ENCODE results near the gene LSMEM2.

Gene LSMEM2

DNA sequence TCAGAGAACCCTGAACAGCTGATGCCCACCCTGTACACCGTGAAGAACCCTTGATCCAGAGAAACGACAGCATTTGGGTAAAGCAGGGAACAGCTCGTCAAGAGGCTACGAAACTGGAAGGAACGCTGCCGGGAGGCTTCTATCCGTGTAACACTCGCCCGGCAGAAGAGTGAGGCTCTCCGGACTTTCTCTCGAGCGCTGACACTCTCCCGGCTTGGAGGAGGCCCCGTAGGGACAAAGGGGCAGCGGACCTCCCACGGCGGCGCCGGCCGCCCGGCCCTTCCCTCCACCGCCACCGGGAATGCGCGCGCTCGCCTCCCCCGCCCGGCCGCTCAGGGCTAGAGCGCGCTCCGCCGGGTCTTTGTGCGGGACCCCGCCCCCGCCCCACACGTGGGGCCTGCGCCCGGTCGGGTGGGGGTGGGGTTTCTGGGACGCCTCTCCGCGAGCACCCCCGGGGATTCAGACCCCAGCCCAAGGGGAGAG lies 42.0 kb downstream of the LSMEM2 start:
- in situ Hi-C loops (cut with MboI; ENCODE audit: low sequenced_read_pairs), result no loop called here

DNA sequence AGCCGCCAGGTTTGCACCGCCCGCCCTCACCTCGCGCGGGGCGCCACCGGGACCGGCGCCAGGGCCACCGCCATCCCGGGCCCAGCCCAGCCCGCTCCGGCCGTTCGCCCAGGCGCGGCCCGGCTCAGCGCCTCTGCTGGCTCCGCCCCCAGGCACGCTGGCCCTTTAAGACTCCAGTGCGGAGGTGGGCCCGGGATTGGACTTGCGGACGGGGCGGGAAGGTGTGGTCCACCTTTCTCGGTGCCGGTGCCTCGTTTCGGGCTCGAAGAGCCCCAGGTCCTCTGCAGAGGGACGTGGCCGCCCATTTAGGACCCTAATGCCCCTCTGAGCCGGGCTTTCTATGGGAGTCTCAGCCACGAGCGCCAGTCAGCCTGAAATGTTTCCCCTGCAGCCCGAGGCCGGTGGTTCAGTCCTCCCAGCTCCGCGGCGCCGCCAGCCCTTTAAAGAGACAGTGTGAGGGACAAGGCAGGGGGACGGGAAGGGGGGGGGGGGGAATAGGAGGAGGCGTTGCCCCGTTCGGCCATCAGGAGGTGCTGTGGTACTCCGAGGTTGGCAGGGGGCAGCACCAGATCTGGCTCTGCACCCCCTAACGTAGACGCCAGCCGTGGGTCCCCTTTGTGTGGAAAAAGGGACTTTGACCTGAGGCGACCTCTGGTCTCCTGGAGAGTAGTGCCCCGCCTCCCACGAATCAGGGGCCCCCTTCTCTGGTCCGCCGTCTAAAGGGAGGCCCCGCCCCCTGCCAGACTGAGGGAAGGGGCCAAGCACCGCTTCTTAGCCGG lies 42.6 kb downstream of the LSMEM2 start:
- in situ Hi-C loops (cut with MboI; ENCODE audit: low sequenced_read_pairs), result no loop called here

DNA sequence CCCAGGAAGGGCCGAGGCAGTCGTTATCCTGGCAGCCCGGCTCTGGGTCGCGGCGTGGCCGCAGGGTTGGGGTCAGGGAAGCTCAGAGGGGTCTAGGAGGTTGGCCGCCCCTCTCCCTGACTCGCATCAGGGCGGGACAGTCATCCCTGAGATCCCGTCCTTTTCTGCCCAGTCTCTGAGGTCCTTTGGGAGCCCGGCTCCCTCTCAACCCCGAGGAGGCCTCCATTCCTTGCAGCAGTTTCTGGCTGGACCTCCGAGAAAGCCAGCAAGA lies 43.2 kb downstream of the LSMEM2 start:
- in situ Hi-C loops (cut with MboI; ENCODE audit: low sequenced_read_pairs), result no loop called here

DNA sequence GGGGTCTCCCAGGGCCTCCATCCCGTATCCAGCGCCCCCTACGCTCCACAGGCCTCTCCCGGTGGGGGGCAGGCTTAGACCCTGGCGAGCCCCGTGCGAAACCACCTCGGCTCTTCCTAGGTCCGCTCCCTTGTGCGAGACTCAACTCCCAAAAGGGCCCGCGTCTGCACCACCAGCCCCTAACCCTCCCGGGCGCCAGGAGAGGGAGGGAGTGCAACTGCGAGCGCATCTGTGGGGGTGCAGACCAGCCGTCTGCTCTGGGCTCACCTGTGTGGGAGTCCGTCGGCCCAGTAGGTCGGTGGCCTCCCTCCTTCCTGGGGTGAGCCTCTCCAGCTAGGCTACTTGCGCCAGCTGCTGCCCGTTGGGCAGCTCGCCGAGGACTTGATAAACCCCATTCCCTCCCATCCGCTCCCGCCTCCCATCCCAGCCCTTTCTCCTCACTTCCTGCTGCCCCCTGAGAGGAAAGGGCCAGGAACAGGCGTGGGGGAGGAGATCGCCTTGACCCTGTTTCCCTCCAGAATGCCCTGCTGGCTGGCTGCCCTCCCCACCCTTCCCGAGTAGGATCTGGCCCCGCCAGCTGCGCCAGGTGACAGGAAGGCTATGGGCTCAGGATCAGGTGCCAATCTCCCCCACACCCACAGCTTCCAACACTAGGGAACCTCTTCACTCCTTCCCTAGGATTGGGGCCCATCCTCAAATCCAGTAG lies 43.7 kb downstream of the LSMEM2 start, which contains the start of gene HYAL2:
TSS of gene HYAL2 (minus strand) at position 360 of the 706 bp plus-strand sequence. CDS start 2,256 bp downstream, outside the sequence.
- in situ Hi-C loops (cut with MboI; ENCODE audit: low sequenced_read_pairs), result no loop called here

DNA sequence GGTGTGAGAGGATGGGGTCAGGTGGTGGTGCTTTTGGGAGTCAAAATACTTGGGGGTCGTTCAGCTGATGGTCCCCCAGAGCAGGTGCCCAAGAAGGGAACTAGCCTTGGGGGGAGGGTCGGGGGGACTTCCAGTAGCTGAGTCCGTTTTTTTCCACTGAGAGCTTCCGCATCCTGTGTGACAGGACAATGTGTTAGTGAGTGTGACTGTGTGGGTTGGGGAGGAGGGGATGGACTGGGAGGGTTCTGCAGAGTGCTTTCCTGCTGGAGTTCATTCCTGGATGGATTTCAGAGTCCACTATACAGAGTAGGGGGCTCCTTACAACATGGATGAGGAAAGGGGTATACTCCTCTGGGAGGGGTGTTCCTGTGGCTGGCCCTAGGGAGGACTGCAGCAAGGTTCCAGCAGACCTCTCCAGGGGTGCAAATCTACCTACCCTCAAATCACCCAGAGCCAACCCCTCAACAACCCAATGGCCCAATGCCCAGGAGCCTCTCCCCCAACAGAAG lies 44.3 kb downstream of the LSMEM2 start:
- in situ Hi-C loops (cut with MboI; ENCODE audit: low sequenced_read_pairs), result no loop called here

DNA sequence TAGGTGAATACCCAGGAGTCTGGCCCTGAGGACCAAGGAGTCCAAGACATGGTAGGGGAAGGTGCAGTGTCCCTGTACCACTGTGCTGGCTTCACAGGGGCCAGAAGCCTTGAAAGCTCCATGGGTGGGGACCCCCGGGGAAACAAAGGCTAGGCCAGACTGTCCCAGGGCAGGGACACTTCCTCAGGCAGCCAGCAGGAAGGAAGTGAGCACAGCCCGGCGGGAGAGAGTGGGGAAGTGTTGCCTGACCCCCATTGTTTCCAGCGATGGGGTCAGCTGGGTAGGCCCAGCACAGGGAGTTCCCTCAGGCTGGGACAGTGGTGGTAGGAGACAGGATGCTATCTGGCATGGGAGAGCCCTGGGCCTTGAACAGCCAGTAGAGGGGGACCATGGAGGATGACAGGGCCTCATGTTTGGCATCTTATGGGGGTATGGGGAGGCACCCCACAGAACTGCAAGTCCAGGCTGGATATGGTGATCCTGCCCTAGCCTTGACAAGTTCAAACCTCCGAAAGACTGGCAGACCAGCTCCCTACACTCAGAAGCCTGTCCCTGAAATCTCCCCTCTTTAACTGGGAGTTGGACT lies 44.8 kb downstream of the LSMEM2 start:
- in situ Hi-C loops (cut with MboI; ENCODE audit: low sequenced_read_pairs), result no loop called here

DNA sequence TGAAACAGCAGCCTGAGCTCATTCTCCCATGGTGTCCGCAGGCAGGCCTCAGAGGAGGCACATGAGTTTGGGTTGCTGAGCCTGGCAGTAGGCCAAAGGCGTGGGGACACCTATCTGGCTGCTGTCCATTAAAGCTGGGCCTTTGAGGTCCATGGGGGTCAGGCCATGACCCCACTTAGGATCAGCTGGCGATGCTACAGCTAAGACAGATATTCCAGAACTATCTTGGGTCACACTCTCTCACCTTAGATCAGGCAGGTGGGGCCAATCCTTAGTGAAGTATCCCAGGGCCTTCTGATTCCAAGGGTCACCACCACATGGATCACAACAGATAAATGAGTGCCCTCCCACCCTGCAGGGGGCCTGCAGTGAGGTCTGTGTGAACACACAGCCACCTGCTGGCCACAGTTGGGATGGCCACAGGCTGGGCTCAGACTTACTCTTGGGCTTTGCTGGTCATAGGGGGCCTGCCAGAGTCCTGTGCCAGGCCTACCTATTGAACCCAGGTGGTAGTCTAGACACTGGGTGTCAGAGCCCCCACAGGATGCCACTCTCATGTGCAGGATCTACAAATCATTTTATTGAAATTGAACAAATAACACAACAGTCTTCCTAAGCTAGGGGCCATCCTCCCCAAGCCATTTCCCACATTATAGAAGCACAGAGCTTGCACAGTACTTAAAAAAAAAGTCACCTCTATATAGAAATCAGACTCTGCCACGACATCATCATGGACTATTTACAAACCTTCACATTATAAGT lies 45.6 kb downstream of the LSMEM2 start:
- in situ Hi-C loops (cut with MboI; ENCODE audit: low sequenced_read_pairs), result no loop called here

DNA sequence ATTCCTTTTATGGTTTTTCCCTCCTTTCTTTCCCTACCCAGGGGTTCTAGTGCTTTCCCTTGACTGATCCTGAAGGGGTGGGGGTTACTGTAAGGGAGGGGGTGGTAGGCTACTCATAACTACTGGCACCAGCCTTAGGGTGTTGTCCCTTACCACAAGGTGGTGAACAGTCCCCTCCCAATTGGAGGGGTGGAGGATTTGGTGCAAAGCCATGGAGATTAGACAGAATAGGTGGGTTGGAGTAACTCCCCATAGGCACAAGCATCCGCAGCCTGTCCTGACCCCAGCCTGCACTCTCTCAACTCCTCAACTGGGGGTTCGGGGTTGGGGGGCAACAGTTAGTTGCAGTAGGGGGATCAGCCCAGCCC lies 46.2 kb downstream of the LSMEM2 start:
- in situ Hi-C loops (cut with MboI; ENCODE audit: low sequenced_read_pairs), result no loop called here

DNA sequence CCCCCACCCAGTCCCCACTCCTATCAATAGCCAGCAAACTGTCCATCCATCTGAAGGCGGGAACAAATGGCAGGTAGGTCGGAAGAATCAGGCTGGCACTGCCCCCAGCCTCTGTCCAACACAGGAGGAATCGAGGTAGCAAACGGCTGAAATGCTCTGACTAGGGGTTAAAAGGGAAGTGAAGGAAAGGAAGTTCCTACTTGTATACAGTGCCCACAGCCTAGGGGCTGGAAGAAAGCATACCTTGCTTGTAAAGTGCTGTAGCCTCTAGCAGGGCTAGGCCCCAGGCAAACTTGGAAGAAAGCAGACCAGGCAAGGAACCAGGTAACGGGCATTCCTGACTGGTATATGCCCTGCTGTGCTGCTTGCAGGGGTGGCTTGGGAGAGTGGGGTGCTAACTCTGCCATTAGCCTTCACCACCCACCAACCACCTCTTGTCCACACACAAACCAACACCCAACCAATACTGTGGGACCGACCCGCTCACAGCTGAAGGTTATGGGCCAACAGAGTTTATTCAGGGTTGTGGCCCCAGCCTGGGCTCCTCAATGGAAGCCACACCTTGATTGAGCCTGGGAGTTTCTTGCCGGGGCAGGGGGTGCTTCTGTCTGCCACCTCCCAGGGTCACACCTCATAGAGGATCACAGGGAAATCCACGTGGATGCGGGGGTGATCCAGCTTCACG lies 46.8 kb downstream of the LSMEM2 start:
- in situ Hi-C loops (cut with MboI; ENCODE audit: low sequenced_read_pairs), result no loop called here

DNA sequence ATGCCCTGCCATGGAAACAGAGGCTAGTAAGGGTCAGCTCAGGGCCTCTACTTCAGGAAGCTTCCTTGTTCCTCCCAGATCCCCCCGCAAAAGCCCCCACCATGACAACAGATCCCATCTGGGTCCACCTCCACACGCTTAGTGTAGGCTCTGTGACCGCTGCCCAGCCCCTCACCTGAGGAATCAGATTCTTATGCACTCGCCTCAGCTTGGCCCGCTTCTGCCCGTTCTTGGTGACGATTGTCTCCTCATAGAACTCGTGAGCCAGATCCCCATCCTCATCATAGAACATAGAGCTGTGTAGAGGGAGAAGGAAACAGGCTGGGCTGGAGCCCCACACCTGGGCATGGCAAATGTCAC lies 47.3 kb downstream of the LSMEM2 start:
- in situ Hi-C loops (cut with MboI; ENCODE audit: low sequenced_read_pairs), result no loop called here

DNA sequence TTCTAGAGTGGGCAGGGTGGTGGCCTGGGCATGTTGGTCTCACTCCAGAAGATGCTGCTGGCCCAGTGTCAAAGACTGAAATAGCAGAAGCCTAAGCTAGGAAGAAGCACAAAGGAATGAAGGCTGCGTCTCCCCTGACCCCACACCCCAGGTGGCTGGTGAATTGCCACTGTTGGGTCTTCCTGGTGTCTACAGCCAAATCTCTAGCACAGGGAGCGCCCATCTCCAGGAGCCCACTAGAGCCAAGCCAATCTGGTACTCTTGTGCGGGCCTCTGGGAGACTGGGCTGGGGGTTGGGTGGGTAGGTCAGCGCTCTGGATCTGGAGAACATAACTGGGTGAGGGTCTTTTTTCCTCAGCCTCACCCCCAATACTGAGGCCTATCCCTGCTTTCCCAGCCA lies 48.2 kb downstream of the LSMEM2 start:
- in situ Hi-C loops (cut with MboI; ENCODE audit: low sequenced_read_pairs), result no loop called here

DNA sequence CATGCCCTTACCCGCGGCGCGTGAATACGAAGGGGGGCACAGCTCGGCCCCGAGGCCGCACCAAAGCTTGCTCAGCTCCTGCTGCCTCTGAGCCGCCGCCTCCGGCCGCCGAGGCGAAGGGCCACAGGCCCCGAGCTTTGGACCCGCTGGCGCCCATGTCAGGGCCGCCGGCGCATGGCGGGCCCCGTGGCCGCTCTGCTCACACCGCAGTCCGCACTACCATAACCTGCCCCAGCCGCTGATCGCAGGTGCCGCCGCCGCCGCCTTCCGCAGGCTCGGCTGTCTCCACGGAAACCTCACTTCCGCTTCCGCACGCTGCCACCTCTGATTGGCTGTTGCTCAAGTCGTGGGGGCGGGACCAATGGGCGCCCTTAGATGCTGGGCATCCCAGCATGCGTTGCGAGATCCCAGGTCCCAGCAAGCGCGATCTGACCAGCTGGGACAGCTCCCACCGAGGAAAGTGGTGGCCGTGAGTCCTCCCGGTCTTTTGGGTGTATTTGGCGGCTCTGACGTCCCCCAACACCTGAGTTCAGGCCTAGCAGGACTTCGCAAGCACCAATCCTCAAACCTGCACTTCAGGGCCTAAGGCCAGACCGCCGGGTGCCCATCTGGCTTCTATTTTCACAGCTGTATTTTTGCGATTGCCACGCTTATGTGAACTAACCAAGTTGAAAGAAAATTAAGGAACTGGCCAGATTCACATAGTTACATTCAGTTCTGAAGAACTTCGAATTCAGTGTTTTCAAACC lies 49.2 kb downstream of the LSMEM2 start, which contains the start of gene TUSC2:
TSS of gene TUSC2 (minus strand) at position 281 of the 749 bp plus-strand sequence. CDS start at position 157, 124 bp downstream.
- in situ Hi-C loops (cut with MboI; ENCODE audit: low sequenced_read_pairs), result no loop called here

DNA sequence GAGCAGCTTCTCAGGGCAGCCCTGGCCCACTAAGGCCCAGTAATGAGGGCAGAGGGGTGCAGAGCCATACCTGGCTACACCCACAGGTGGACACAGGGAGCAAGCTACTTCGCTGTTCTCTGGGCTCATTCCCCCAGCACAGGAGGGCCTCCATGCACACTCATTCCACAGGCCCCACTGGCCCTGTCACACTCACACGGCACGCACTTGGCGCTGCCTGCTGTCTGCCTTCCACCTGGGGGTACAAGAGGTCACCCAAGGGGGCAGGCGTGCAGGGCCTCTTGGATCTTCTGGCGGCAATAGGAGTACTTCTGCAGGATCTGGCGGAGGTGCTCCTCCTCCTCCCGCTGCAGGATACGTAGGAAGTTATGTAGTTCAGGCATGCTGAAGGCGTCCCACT lies 51.4 kb downstream of the LSMEM2 start:
- in situ Hi-C loops (cut with MboI; ENCODE audit: low sequenced_read_pairs), result no loop called here

DNA sequence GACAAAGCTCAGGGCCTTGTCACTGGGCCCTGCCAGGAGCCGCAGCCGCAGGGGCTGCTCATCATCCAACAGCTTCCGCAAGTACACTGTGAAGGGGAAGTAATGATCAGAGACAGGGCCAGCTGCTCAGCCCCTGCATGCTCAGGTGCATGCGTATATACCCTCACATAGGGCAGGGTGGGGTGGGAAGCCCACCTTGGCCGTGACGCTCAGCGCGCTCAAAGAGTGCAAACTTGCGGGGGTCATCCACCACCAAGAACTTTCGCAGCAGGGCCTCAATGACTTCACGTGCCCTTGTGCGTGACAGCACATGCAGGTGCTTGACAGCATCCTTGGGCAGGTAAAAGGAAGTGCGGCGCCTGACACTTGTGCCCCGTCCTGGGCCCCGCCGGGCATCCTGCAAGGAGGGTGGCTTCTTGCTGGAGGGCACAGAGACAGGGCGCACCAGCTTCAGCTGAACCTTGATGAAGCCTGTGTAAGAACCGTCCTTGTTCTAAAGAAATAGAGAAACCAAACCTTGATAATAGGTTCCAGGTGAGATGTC lies 52.5 kb downstream of the LSMEM2 start:
- in situ Hi-C loops (cut with MboI; ENCODE audit: low sequenced_read_pairs), result no loop called here

DNA sequence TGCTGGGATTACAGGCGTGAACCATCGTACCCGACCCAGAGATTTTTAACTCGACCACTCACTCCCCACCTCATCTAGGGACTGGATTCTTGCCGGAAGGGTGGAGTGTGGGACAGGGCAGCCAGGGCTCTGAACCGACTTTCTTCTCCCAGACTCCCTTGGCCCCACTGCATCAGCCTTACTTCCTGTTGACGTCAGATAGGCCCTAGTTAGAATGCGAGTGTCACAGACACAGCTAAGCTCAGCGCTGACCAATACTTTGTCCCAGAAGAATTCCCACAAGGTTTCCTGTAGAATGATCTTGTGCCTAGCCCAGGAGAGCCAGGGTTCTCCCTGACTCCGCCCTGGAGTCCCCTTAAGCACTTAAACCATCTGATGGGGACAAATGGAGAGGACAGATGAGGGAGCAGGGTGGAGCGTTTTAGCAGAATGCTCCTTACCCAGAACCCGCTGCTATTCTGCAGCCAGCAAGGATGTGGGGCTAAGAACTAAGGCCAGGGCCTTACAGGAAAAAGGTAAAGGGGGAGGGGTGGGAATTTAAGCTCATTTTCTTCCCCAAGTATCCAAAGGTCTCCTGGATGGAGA lies 54.9 kb downstream of the LSMEM2 start:
- in situ Hi-C loops (cut with MboI; ENCODE audit: low sequenced_read_pairs), result no loop called here

DNA sequence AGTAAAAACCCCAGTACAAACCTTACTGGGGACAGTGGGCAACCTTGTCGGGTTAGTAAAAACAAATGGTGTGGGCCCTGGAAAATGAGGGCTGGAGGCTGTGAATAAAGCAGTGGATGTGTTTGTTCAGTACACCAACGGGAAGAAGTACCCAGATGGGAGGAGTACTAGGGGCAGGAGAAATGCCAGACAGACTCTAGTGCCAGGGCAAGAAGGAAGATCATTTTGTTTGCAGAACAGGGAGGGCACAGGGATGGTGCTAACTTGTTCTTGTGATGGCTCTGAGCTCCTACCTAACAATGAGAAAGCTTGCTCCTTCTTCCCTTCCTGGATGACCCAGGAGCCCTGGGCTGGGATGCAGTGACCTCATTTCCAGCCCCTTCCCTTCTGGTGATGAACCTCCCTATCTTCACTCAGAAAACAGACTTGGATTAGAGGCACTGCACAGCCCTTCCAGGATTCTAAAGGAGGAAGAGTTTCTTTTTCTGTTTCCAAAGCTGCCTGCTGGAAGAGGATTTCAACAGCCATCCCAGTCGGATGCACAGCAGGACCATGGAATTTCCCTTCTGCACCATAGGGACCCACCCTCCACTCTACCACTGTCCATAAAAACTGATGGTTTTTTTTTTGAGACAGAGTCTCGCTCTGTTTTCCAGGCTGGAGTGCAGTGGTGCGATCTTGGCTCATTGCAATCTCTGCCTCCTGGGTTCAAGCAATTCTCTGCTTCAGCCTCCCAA lies 55.6 kb downstream of the LSMEM2 start:
- in situ Hi-C loops (cut with MboI; ENCODE audit: low sequenced_read_pairs), result no loop called here

DNA sequence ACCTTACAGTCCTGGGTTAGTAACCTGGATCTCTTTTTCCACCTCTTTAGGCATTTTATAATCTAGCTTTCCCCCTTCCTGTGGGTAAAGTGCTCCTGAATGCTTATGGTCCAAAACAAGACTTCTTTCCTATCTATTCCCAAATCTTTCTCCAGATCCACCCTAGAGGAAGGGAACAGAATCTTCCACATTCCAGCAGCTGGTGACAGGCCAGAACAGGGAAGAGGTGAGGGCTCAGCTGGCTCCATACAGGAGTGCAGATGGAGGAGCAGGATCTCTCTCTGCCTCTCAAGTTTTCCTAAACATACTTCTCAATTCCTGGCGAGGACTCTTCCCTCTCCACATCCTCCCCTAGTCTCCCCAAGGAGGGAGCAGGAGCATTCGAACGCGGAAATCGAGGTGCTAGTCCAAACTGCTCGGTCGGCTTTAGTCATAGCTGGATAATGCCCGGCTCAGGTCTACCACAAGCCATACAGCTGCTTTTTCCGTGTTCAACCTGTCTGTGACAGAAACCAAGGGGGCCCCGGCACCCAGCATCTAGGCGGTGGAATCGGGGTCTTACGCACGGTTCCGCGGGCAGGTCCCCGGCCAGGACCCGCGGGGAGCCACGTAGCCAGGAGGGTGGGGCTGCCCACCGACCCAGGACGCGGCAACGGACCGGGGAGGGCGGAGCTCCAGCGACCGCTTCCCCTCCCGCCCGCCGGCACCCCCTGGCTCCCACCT lies 57.7 kb downstream of the LSMEM2 start:
- in situ Hi-C loops (cut with MboI; ENCODE audit: low sequenced_read_pairs), result no loop called here

Data from HL-60/S4 treated with phorbol 12-myristate 13-acetate at 8.2 ng/mL for 4 days and 3 days (cell line).